GM08714 (cell line): Measurements from ENCODE around the gene PRKAR1A.

Experiments
- H3K4me3 ChIP-seq: fragments of 200-500 bp; sonication (Bioruptor generic); 2 replicates; pipeline ENCODE4 v1.5.1; 2014; ENCODE audit warnings: mild to moderate bottlenecking, low read length, inconsistent platforms
- ZNF274 ChIP-seq: IDR thresholded peaks from 2 replicates; pipeline ENCODE4 v1.6.1; 2012; ENCODE audit warnings: mild to moderate bottlenecking, low read depth, low read length

The PRKAR1A gene

DNA sequence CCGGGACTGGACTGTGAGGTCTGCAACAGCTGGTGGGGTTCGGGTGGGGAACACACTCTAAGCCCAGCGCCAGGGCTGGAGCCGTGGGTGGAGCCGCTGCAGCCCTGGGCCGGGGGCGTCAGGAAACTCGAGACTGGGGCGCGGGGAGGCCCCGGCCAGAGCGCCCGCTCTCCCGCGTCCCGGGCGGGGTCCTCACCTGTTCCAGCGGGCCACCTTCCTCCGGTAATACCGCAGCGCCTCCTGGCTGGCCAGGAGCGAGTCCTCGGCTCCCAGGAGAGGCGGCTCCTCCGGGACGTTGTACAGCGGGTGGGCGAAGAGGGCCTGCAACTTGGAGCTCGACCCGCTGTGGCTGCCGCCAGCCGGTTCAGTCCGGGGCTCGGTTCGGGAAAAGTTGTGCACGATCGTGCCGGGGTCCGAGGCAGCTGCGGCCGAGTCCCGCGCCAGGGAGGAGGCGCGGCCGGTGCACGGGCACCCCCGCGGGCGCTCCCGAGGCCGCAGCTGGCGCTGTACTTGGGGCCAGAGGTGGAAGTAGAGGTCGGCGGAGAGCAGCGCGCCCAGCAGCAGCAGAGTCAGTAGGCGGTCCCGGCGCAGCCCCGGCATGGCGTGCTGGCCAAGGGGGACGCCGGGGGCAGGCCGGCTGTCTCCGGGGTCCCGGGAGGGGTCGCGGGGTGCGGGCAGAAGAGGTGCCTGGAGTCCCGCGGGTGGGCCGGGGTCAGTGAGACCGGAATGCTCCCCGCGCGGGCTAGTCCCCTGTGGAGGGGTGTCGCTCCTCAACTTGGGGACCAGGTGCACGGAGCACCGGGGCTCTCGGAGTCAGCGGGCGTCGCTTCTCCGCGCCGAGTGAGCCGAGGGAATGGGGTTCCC, 88.1 kb downstream of the PRKAR1A start:
- no peak for TF ChIP-seq ZNF274
- H3K4me3 ChIP-seq = peak overlapping the region; percentile 13; the same call in 1 of the 2 replicates
